NCI-H460 (cell line): ENCODE results near the gene C10orf95. TPM values are rescaled to one million over a fixed set of nuclear protein-coding genes. Genes with fewer than 3 reads are reported as not detected.
"Not testable (repeated sequence)": the region's sequence is repeated elsewhere in the genome, so short reads cannot be mapped to it uniquely, and the experiment has no call there.

Source experiments
- DNase-seq: peaks from one replicate; pipeline ENCODE4 v3.0.0-alpha.2; 2016; ENCODE audit warnings: low read depth; ENCODE audit errors: extremely low read depth
- total RNA-seq: library from RNA; depleted of rRNA; stranded (reverse); fragments of >200 nt; shearing (Covaris generic); gene quantifications from 2 replicates; pipeline ENCODE4 v1.2.3, GENCODE V29; 2014

Gene C10orf95
- total RNA-seq, 1 experiment from 2014 or later, result 0.37 TPM

GRCh38 chr10:102467318-102467717 lies 16.0 kb upstream of the C10orf95 start:
- DNase-seq, result no peak

- DNase-seq, result no peak
These were observed 14.1 kb upstream of the C10orf95 start for GRCh38 chr10:102465466-102465865.

GRCh38 chr10:102463983-102464382 lies 12.6 kb upstream of the C10orf95 start:
- DNase-seq, result no peak

GRCh38 chr10:102462512-102463054 lies 11.2 kb upstream of the C10orf95 start:
- DNase-seq, result no peak

GRCh38 chr10:102461187-102462054 lies 10.1 kb upstream of the C10orf95 start:
- DNase-seq, result peak; percentile 88

GRCh38 chr10:102460836-102461186 lies 9.5 kb upstream of the C10orf95 start:
- no peak for DNase-seq

GRCh38 chr10:102458656-102459055 lies 7.3 kb upstream of the C10orf95 start:
- DNase-seq, result no peak

- no peak for DNase-seq
These were observed 6.3 kb upstream of the C10orf95 start for GRCh38 chr10:102457591-102458150.

GRCh38 chr10:102455893-102456471 lies 4.6 kb upstream of the C10orf95 start:
- peak; percentile 76 for DNase-seq

- not testable (repeated sequence) for DNase-seq
These were observed 3.5 kb upstream of the C10orf95 start for GRCh38 chr10:102454662-102455487.

GRCh38 chr10:102453502-102453901 lies 2.2 kb upstream of the C10orf95 start:
- no peak for DNase-seq

- DNase-seq, result no peak
These were observed 1.5 kb upstream of the C10orf95 start for GRCh38 chr10:102452672-102453340.

GRCh38 chr10:102450374-102451104 lies 804 bp downstream of the C10orf95 start:
- peak; percentile 63 for DNase-seq

GRCh38 chr10:102450124-102450373 lies 1.3 kb downstream of the C10orf95 start:
- no peak for DNase-seq

- DNase-seq, result peak; percentile 48
These were observed 1.8 kb downstream of the C10orf95 start for GRCh38 chr10:102449321-102450123.

GRCh38 chr10:102444851-102445250 lies 6.5 kb downstream of the C10orf95 start:
- DNase-seq, result no peak

GRCh38 chr10:102438374-102438773 lies 13.0 kb downstream of the C10orf95 start:
- DNase-seq, result no peak

GRCh38 chr10:102437515-102437914 lies 13.8 kb downstream of the C10orf95 start:
- DNase-seq, result no peak

GRCh38 chr10:102436312-102436711 lies 15.0 kb downstream of the C10orf95 start:
- DNase-seq, result no peak
